GM21515 (cell line): Measurements from ENCODE around the gene ANKMY2.
"Not testable (repeated sequence)": the region's sequence is repeated elsewhere in the genome, so short reads cannot be mapped to it uniquely, and the experiment has no call there.

Experiments
- ATAC-seq: cut with Tn5 transposase; IDR thresholded peaks from one replicate; pipeline ENCODE4 v1.9.1; 2021; ENCODE audit not compliant: unreplicated experiment

Gene ANKMY2

GRCh38 chr7:16645593-16646471 is at the start of gene ANKMY2, which contains the start of gene BZW2:
Gene ANKMY2 (minus strand): TSS chr7:16645754. CDS start chr7:16645573, 181 bp downstream.
Gene BZW2 (plus strand): TSS chr7:16646181. CDS start chr7:16665444, 19,263 bp downstream.
- peak; percentile 98 for ATAC-seq

- no peak for ATAC-seq
Observed at GRCh38 chr7:16694806-16695205, 49.3 kb upstream of the ANKMY2 start.

- ATAC-seq, result no peak
Observed at GRCh38 chr7:16693601-16694318, 48.2 kb upstream of the ANKMY2 start.

GRCh38 chr7:16691241-16691640 is 45.7 kb upstream of the ANKMY2 start:
- no peak for ATAC-seq

- ATAC-seq, result no peak
Observed at GRCh38 chr7:16688249-16688648, 42.7 kb upstream of the ANKMY2 start.

- ATAC-seq, result no peak
Observed at GRCh38 chr7:16685535-16685934, 40.0 kb upstream of the ANKMY2 start.

- no peak for ATAC-seq
Observed at GRCh38 chr7:16684935-16685334, 39.4 kb upstream of the ANKMY2 start.

GRCh38 chr7:16678645-16679566 is 33.4 kb upstream of the ANKMY2 start:
- ATAC-seq, result not testable (repeated sequence)

- no peak for ATAC-seq
Observed at GRCh38 chr7:16677978-16678494, 32.5 kb upstream of the ANKMY2 start.

GRCh38 chr7:16675277-16675676 is 29.7 kb upstream of the ANKMY2 start:
- ATAC-seq, result no peak

- no peak for ATAC-seq
Observed at GRCh38 chr7:16671811-16672210, 26.3 kb upstream of the ANKMY2 start.

- no peak for ATAC-seq
Observed at GRCh38 chr7:16670731-16671344, 25.3 kb upstream of the ANKMY2 start.

GRCh38 chr7:16670021-16670420 is 24.5 kb upstream of the ANKMY2 start:
- ATAC-seq, result no peak

GRCh38 chr7:16669581-16669980 is 24.0 kb upstream of the ANKMY2 start:
- no peak for ATAC-seq

- ATAC-seq, result no peak
Observed at GRCh38 chr7:16668978-16669377, 23.4 kb upstream of the ANKMY2 start.

GRCh38 chr7:16668049-16668858 is 22.7 kb upstream of the ANKMY2 start:
- no peak for ATAC-seq

- no peak for ATAC-seq
Observed at GRCh38 chr7:16667355-16667754, 21.8 kb upstream of the ANKMY2 start.

GRCh38 chr7:16661924-16662323 is 16.4 kb upstream of the ANKMY2 start:
- no peak for ATAC-seq

- ATAC-seq, result no peak
Observed at GRCh38 chr7:16660702-16661464, 15.3 kb upstream of the ANKMY2 start.
